CMK (cell line): ENCODE data around the gene PLPP7.
"Not testable (repeated sequence)": the region's sequence is repeated elsewhere in the genome, so short reads cannot be mapped to it uniquely, and the experiment has no call there.

ENCODE experiments used
- DNase-seq: peaks from one replicate; pipeline ENCODE4 v3.0.0-alpha.2; 2010; ENCODE audit warnings: low read depth

The PLPP7 gene

GRCh38 chr9:131330814-131331600 is 41.5 kb downstream of the PLPP7 start:
- DNase-seq: peak; percentile 95

- DNase-seq: not testable (repeated sequence)
Observed at GRCh38 chr9:131331996-131332395, 42.5 kb downstream of the PLPP7 start.

- no peak for DNase-seq
Observed at GRCh38 chr9:131333771-131334628, 44.5 kb downstream of the PLPP7 start.

- DNase-seq: no peak
Observed at GRCh38 chr9:131334629-131335367, 45.3 kb downstream of the PLPP7 start.

- DNase-seq: no peak
Observed at GRCh38 chr9:131335368-131335755, 45.8 kb downstream of the PLPP7 start.

GRCh38 chr9:131337131-131337848 is 47.8 kb downstream of the PLPP7 start:
- no peak for DNase-seq

GRCh38 chr9:131339212-131339611 is 49.7 kb downstream of the PLPP7 start:
- not testable (repeated sequence) for DNase-seq

GRCh38 chr9:131344931-131345535 is 55.5 kb downstream of the PLPP7 start:
- not testable (repeated sequence) for DNase-seq

- no peak for DNase-seq
Observed at GRCh38 chr9:131346559-131346958, 57.0 kb downstream of the PLPP7 start.

GRCh38 chr9:131347376-131348020 is 58.0 kb downstream of the PLPP7 start:
- DNase-seq: no peak

GRCh38 chr9:131348631-131349521 is 59.4 kb downstream of the PLPP7 start:
- no peak for DNase-seq

- no peak for DNase-seq
Observed at GRCh38 chr9:131349522-131349880, 60.0 kb downstream of the PLPP7 start.

GRCh38 chr9:131349881-131350563 is 60.5 kb downstream of the PLPP7 start:
- no peak for DNase-seq

- not testable (repeated sequence) for DNase-seq
Observed at GRCh38 chr9:131356479-131356878, 67.0 kb downstream of the PLPP7 start.

GRCh38 chr9:131358556-131358955 is 69.0 kb downstream of the PLPP7 start:
- DNase-seq: no peak
